ENCODE measurements around the gene LAGE3.

GRCh38 chrX:154486396-154487207 is 7.5 kb upstream of the LAGE3 start, which contains the start of gene UBL4A:
- peak in 2 of 4 experiments; percentile 4 to 10 for TF ChIP-seq CTCF (IDR thresholded peaks at IDR 0.05)
- no peak for TF ChIP-seq POLR2A (IDR thresholded peaks at IDR 0.05)
